Stimulated activated CD8-positive, alpha-beta memory T cell treated with anti-CD3 and anti-CD28 coated beads, Interleukin-4, amount 100 ng/mL, for 1 hour (primary cell): ENCODE measurements around the gene GAS5.

Experiments
- DNase-seq, 2 donors: peaks; one replicate each; pipeline ENCODE4 v3.0.0-alpha.2; 2020; ENCODE audit warnings: low read depth in 2 of 2, low spot score in 1 of 2

GAS5 gene

GRCh38 chr1:173832748-173833147, 35.0 kb downstream of the GAS5 start:
- DNase-seq = no peak

GRCh38 chr1:173827611-173828010, 40.2 kb downstream of the GAS5 start:
- DNase-seq = no peak

DNA sequence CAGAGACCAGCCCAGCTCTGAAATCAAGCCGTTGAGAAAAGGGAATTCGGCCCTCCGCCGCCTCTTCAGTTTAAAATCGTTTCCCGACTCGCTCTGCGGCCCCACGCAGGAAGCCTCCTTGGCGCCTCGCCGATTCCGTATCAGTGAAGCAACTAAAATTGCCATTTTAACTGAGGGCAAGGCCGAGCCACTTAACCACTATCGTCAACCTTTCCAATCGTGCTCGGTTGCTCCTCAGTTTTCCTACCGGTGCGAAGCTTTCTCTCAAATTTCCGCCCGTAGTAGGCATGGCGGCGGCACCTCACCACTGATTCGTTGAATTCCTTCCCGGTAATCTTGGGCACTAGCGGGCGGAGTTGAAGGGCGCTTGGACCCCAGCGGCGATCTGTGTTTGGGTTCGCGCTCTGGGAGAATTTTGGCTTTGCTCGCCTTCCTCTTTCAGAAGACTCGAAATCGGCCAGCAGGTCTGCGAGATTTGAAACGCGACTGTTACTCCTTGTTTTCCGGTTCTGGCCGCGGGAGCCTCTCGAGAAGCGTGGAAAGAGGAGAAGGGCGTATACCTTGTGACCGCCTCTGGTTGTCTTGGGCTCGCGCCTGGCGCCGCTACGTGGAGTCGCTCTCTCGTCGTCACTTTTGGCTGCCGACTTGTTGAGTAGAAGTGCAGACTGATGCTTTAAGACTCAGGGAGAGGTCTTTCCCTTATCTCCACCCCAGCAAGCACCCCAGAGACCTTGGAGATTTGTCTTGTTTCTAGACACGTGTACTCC, 43.3 kb downstream of the GAS5 start, which contains the start of the genes CENPL and DARS2:
TSS of gene CENPL (minus strand) at position 569 of the 767 bp plus-strand sequence. CDS start 13,584 bp downstream, outside the sequence.
TSS of gene DARS2 (plus strand) at position 359 of the 767 bp plus-strand sequence. CDS start 557 bp downstream, outside the sequence.
- peak; percentile 63 to 83 for DNase-seq

GRCh38 chr1:173823781-173824314, 43.9 kb downstream of the GAS5 start:
- no peak for DNase-seq

- no peak for DNase-seq
Observed at GRCh38 chr1:173821680-173822079, 46.1 kb downstream of the GAS5 start.

DNA sequence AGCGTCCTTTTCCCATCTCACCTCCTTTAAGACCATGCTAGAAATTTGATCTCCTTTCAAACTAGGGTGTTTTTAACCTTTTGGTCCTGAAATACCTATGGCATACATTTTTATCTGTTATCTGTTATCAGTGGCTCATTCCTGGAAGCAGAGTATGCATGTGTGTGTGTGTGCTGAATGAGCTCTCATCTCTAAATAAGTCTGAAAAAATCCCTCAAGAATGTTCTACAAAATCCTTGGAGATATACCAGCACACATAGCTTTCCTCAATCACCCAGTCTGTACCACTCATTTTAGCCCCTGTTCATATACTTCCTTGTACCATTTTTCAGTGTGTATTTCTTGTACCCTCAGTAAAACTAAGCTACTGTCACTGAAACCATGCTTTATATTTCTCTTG, 49.3 kb downstream of the GAS5 start:
- DNase-seq = no peak
